GM18951 (cell line): ENCODE data around the gene MTAP.

ENCODE experiments used
- POLR2A ChIP-seq: IDR thresholded peaks from 4 replicates; pipeline ENCODE4 v1.6.1; 2011; ENCODE audit warnings: mild to moderate bottlenecking; ENCODE audit not compliant: insufficient read length, insufficient read depth; ENCODE audit errors: extremely low read depth
- in situ Hi-C: fragments of 300-500 bp; cut with MboI; formaldehyde crosslinking; loops from one replicate; pipeline ENCODE4 v1.12.0; 2022; ENCODE audit warnings: low sequenced_read_pairs, mixed read lengths, inconsistent platforms; ENCODE audit not compliant: unreplicated experiment

The MTAP gene

DNA sequence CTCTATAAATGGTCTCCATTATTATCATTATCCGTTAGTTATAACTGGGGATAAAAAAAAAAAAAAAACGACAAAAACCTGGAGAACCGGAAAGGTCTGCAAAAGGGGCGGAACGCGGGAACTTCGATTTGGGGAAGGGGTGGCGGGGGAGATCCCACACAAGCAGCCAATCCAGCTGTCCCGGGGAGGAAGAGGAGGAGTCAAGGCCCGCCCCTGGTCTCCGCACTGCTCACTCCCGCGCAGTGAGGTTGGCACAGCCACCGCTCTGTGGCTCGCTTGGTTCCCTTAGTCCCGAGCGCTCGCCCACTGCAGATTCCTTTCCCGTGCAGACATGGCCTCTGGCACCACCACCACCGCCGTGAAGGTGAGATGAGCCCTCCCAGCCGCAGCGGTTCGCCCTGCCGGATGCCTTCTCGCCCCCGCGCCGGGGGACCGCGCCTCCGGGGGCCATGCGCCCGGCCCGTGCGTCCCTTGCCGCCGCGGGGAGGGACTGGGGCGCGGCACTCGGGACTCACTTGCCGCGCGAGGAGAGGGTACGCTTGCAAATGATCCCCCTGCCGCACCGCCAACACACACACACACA is at the start of gene MTAP:
TSS of gene MTAP (plus strand) at position 219 of the 583 bp plus-strand sequence. CDS start at position 332, 113 bp downstream.
- in situ Hi-C loops, result no loop called here

DNA sequence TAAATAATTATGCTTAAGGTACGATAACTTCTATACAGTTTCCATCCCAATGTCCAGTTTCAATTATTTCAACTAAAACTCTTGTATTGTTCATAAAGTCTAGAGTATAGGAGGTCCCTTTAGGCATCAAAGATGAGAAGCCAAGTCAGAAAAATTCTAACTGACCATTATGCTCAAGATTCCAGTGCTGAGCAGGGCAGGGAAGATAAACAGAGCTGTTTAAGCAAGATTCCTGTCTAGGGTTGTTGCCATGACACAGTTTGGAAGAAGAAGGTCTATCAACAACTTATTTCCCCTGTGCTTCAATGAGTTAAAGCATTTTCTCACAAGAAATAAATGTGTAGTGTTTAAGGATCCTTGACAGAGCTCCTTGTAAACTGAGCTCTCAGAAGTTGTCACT is 48.9 kb upstream of the MTAP start:
- no peak for TF ChIP-seq POLR2A
- in situ Hi-C loops, result no loop called here

More for the DNA sequence above, at the start of gene MTAP:
- peak; percentile 85 for TF ChIP-seq POLR2A

DNA sequence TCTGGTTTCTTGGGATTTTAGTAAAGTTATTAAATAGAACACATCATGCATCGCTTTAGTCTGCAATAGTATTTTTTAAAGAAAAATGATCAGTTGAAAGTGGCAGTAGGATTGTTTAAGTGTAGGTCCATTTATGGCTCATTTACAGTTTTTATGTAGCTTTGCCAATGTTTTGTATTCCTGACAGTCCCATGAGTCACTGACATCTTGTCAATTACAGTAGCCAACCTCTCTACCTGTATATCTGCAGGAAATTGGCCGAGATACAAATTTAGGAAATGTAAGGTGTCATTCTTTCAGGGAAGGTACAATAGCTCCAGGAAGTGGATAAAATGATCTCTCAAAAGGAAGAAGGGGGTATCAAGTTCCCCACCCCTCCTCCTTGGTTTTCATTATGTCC is 47.7 kb upstream of the MTAP start:
- TF ChIP-seq POLR2A, result no peak
- in situ Hi-C loops, result no loop called here

DNA sequence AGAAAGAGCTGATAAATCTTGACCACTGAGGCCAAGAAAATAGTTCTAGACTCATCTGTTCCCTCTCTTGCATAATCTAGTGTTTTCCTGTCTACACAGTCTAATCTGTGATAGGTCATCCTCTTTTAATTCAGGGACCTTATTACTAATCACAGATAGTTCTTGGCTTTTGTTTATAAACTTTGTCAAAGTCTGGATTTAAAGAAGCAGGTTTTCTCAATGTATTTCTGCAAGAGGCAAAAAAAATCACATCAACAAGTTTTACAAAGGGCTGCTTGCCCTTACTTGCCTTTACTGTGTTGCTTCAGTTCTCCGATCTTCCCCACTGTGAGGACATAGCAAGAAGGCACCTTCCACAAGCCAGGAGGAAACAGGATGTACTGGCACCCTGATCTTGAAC is 43.9 kb upstream of the MTAP start:
- TF ChIP-seq POLR2A, result no peak

DNA sequence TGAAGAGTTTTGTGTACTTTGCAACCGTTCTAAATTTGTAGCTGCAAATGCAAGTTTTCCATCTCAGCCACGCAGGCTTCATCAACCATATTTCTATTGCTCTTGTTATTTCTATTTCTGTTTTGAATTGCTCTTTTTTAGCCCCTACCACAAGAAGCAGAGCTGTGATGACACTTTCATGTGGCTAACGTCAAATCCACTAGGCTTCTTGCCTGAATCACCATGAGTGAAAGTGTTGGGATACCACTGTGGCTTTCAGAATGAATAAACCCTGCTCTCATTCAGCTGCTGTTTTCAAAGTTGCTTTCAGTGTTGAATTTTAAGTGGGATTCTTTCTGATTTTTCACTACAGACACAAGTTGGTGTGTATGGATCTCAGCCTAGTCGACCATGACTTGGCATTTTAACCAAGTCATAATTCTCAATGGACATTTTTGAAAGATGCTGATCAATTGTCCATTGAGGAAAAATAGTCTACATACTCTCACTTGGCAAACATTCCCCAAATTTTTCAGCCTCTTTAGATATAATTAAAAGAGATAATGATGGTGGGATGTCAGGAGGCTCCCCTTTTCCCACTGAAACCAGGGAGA is 41.0 kb upstream of the MTAP start:
- TF ChIP-seq POLR2A, result no peak
- in situ Hi-C loops, result no loop called here

More for the DNA sequence above, 43.9 kb upstream of the MTAP start:
- in situ Hi-C loops, result no loop called here

DNA sequence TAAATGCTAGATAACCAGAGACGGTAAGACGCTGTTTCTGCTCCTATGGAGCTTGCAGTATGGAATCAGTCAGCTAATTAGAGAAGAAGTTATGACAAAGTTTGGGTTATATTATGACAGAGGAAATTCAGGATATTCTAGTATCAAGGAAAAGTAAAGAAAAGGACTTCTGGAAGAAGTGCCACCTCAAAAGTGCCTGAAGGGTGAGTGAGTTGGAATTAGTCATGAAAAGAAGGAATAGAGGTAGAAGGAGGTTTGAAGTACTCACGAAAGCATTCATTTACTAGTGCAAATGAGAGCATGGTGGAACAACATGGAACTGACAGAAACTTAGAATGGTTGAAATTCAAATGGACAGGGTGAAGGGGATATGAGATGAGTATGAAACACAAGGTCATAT is 40.4 kb upstream of the MTAP start:
- in situ Hi-C loops, result no loop called here
- TF ChIP-seq POLR2A, result no peak

DNA sequence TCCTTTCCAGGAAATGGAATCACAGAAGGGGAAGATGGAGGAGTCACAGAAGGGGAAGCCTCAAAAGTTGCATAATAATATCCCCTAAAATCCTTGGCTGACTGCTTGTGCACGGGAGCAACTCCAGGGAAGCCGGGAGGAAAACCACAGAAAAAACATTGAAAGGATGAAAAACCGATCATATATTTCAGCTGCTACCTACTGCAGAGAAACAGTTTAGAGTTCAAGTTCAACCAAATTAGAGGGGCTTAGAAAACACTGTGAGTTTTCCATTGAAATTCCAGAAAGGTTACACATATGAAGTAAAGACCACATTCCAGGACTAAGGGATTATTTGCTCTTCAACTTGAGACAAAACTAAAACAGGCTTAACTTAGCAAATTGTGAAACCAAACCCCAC is 37.6 kb upstream of the MTAP start:
- in situ Hi-C loops, result no loop called here
- no peak for TF ChIP-seq POLR2A

DNA sequence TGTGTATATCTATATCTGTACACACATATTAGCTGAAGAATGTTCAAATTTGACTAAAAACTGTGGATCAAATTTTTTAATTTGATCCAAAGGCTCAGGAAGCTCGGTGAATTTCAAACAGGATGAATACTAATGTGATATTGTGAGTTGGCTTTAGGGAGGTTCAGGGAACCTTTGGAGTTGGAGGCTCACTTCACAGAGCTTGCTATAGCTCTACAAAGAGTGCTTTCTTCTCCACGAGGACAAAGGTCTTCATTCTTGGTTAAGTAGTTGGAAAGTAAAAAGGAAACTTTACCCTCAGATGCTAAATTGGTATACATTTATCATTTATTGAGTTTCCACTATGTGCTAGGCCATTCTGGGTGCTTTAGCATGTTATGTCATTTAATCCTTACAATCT is 36.3 kb upstream of the MTAP start:
- TF ChIP-seq POLR2A, result no peak
- in situ Hi-C loops, result no loop called here

DNA sequence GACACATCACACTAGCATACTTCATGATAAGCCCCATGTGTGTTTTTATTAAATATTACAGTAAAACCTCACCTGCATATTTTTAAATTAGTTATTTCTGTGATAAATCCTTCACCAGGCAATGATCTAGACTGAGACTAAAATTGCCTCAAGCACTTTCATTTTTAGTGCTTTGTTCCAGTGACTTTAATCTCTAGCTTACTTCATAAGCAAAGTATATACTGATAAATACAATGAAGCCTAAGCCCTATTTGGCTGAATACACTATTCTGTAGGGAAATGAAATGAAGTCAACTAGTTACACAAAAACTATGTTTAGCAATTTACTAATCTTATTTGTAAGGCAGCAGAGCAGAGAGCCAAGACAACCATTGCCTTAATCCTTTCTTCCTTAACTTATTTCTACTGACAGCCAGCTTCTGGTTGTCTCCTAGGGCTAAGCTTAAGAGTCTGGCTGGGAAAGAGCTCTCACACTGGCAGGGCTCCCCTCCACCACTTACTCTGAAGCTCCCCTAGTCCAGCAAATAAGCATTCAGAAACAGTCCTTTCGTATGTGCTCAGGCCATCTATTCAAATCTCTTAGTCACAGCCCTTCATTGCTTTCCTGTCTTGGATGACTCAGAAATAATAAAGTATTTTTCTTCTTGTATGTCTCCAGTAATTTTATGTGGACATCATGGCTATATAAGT is 31.4 kb upstream of the MTAP start:
- in situ Hi-C loops, result no loop called here
- TF ChIP-seq POLR2A, result no peak

DNA sequence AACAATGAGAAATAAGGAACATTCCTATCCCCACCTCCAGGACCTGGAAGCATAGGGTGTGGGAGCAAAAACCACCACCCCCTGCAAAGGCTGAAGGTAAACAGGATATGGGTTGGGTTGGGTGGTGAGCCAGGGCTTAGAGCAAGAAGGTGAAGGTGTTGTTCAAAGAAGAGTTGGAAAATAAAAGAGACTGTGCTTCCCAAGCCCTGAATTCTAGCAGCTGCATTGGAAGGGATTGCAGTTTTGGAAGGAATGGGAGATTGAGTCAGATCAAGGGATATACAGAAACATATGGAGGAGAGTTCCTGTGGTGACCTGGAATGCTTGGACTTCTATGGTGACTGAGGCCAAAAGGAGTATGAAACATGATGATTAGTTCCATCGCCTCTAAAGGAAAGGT is 24.7 kb upstream of the MTAP start:
- in situ Hi-C loops, result loop anchor here (25.0 kb wide), 3 partner anchors 315 to 590 kb away; partner anchors contain the start of genes IFNA4 and IFNA5
- no peak for TF ChIP-seq POLR2A

DNA sequence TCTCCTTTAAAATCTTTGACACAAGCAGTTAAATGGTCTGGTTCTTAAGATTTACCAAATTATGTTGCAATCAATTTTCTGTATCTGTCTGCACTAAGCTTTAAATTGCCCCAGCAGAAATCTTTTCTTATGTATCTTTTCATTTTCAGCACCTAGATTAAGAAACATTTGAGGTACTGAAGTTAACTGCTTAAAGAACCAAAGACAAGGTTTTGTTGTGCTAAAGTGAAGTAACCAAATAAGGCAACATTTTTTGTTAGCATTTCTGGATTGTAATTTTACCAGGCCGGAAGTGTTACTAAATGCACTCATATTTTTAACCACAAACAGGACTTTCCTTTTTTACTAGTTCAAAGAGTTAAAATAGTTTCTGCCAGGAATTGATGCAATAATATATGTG is 24.1 kb upstream of the MTAP start:
- in situ Hi-C loops, result loop anchor here (25.0 kb wide), 3 partner anchors 316 to 591 kb away; partner anchors contain the start of genes IFNA4 and IFNA5
- TF ChIP-seq POLR2A, result no peak

DNA sequence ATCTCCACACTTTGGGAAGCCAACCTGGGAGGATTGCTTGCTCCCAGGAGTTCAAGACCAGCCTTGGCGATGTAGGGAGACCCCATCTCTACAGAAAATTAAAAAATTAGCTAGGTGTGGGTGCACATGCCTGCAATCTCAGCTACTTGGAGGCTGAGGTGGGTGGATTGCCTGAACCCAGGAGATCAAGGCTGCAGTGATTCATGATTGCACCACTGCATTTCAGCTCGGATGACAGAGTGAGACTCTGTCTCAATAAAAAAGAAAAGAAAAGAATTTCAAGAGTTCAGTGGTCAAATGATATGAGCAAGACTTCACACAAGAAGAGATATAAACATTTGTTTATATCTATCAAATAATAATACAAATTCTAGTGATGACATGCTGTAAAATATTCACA is 23.0 kb upstream of the MTAP start:
- in situ Hi-C loops, result loop anchor here (25.0 kb wide), 3 partner anchors 317 to 592 kb away; partner anchors contain the start of genes IFNA4 and IFNA5
- no peak for TF ChIP-seq POLR2A

DNA sequence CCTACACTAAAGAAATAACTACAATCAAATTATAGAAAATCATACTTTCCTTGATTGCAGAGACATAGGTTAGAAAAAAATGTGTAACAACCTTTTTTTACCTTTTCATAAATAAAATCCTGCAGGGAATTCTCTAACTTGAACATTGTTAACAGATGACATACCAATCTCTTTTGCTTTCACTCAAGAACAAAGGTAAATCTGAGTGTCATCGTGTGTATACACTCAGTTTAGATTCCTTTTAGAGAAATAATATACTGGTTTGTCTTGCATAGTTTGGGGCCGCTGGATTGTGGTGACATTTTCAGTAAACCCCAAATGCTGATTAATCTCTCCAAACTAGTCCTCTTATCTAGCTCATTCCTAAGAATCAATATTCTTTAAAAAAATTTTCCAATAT is 20.8 kb upstream of the MTAP start:
- no peak for TF ChIP-seq POLR2A
- in situ Hi-C loops, result loop anchor here (25.0 kb wide), 3 partner anchors 319 to 594 kb away; partner anchors contain the start of genes IFNA4 and IFNA5

DNA sequence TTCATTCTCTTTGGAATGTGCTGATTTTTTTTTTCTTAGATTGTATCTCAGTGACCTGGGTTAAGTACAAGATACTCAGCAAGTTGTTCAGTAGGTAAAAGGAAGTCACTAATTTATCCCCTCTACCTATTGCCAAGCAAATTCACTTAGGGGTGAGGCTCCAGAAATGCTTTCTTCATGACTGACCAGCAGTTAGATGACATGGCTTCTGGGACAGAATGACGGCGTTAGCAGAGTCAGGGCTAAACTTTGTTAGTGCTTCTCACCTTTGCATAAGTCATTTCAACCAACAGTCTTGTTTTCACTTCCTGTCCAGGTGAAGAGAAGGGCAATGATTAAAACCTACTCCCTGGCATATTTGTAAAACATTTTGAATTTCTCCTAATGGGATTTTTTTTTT is 20.2 kb upstream of the MTAP start:
- TF ChIP-seq POLR2A, result no peak
- in situ Hi-C loops, result loop anchor here (25.0 kb wide), 3 partner anchors 320 to 595 kb away; partner anchors contain the start of genes IFNA4 and IFNA5

DNA sequence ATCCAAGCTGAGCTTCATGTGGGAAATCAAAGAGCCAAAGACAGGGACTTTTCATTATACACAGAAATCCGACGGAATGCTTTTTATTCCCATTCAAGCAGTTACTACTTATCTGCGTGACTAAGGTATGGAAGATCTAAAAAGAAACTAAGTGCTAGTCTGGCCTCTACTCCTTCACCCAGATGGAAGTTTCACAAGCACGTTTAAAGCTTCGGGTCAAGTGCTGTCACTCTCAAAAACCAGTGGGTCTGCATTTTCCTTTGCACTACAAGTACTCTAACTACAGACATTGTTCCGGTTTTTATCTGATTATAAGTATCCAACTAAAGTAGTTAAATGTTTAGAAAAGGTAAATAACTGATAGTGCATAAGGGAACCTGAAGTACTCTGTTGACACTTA is 13.7 kb upstream of the MTAP start:
- in situ Hi-C loops, result loop anchor here (25.0 kb wide), 3 partner anchors 326 to 601 kb away; partner anchors contain the start of genes IFNA4 and IFNA5
- no peak for TF ChIP-seq POLR2A
